Glomerular endothelial cell (primary cell): ENCODE data around the gene EIF5AL1. TPM values are rescaled to one million over a fixed set of nuclear protein-coding genes. Genes with fewer than 3 reads are reported as not detected.
A peak's percentile ranks its signal among the peaks of the same experiment; 100 is the strongest.
"Not testable (repeated sequence)": the region's sequence is repeated elsewhere in the genome, so short reads cannot be mapped to it uniquely, and the experiment has no call there.

Experiments
- DNase-seq: peaks from one replicate; pipeline ENCODE4 v3.0.0-alpha.2; 2011; ENCODE audit warnings: low read depth, low spot score; ENCODE audit errors: extremely low read depth
- total RNA-seq: library from RNA; depleted of rRNA; stranded (reverse); fragments of >200 nt; gene quantifications from 2 replicates; pipeline ENCODE4 v1.2.3, GENCODE V29; 2015

EIF5AL1 gene
- total RNA-seq, 1 donor from 2014 or later: 0.53 TPM

DNA sequence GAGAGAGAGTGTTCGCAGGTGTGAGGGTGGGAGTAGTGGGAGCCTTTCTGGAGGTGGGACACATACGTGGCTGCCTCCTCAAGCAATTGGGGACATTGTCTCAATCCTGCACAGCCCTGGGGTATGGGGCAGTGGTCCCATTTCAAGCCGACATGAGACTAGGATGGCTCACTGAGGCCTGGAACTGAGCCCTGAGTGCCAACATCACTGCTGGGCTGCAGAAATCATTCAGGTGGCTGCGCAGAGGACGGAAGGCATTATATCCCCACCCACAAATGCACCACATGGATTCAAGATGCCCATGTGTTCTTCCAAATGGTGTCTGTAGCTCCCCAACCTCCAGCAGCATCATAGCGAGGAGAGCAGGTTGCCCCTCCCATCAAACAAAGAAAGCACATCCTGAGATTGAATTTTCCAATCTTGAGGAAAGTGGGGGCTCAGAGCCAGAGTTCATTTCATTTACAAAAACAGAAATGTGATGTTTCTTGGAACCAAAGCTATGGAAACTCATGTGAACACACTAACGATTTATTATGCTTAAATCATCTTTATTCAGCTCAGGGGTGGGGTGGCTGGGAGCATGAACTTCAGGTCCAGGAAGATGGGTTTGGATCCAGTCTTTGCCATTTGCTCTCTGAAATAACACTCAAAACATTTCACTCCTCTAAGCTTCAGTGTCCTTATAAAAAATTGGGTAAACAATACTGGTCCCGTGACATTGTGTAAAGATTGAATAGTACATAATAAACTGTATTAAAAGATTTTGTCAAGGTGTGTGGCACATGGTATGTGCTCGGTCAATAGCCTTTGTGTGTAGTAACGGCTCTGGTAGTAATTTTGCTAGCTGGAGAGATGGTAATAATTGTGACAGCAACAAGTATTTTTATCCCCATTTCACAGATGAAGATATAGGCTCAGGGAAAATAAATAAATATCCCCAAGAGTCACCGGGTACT is 43.3 kb downstream of the EIF5AL1 start:
- no peak for DNase-seq

DNA sequence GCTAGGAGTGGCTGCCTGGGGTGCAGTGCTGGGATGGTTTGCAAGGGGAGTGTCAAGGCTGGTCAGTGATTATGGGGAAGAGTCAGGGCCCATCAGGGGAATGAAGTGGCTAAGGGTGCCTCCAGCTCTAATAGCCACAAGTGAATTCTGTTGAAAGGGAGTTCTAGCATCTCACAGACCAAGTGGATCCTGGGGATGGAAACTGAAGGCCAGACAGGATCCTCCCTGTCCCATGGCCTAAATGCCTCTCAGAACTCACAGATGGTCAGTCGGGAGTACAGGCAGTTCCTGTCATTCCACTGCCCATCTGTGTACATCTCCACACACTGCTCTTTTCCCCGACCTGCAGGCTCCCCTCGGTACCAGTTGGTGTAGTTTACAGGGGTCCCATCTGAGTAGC is 44.6 kb downstream of the EIF5AL1 start:
- DNase-seq: not testable (repeated sequence)

DNA sequence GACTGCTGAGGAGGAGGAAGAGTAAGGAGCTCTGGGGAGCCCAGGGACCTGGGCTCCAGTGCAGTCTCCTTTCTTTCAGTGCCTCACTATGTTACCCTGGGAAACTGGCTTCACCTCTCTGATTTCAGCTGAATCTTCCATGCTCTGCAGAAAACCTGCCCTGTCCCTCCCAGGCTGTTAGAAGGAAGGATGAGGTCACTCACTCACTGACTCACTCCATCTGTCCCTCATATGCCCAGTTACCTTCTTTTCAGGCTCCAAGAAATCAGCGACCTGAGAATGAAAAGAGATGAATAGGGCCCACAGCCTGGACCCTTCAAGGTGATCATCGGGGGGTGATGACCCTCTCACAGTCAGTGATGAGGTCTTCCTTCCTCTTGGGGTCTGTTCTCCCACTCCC is 47.4 kb downstream of the EIF5AL1 start:
- DNase-seq: no peak

DNA sequence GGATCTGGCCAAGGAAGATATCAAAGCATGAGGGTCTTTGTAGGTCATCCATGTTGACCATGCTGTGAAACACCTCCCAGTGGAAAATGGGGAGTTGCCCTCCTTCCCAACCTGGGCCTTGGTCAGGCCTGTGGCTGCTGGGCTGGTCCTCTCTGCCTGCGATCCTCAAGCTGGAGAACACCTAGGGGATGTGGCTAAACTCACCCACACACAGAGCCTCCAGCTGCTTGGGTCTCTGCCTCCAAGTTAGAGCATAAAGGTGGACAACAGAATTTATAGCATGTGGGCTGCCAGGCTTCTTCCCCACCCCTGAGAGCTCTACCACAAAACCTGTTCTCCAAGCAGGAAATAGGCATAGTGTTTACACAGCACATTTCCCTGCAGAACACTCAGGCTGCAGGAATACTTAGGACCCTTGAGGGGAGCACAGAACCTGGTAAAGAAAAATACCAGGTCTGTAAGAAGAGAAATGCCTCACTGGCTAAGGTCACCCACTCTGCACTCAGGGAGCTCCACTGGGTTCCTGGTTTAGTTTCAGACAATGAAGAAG is 47.9 kb downstream of the EIF5AL1 start, which contains the start of gene SFTPA2:
SFTPA2 (minus strand) TSS at position 248 of the 550 bp plus-strand sequence. CDS start 924 bp downstream, outside the sequence.
- no peak for DNase-seq

DNA sequence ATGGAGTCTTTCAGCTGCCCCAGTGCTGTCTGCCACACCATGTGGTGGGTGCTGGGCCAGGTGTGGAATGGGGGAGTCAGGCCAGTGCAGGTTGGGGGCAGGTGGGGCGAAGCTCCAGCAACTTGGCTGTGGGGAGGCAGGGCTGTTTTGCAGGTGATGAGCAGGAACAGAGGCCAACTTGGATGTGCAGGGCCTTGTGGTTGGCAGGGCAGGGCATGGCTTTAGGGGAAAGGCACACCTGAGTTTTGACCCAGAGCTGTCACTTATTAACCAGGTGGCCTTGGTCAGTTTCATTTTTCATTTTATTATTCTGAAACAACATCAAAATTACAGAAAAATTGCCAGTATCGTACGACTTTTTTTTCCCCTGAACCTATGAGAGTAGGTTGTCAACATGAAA is 48.9 kb downstream of the EIF5AL1 start:
- no peak for DNase-seq

DNA sequence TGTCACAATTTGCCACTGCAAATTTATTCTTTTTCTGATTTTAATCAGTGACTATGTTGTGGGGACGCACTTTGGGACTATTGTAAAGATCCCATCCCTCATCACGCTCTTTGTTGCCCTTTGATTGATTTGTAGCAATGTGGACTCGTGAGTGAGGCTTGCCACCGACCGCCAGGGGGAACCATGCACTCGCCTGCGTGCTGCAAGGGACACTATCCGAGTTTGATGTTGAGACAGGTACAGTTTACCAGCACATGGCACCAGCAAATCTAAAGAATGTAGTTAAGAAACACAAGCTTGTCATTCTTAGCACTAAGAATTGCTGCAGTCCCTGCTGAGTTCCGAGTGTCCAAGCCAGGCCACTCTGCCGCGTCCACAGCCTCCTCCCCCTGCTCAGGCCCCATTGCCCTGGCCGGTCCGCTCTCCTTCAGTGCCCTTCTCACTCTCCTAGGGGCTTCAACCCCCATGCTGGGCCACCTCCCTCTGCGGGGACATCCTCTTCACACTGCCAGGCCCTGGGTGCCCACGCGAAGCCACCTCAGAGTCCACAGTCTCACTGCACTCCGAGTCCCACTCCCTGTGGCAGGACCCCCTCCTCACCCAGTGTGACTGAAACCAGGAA is 49.9 kb downstream of the EIF5AL1 start:
- peak; percentile 3 for DNase-seq

DNA sequence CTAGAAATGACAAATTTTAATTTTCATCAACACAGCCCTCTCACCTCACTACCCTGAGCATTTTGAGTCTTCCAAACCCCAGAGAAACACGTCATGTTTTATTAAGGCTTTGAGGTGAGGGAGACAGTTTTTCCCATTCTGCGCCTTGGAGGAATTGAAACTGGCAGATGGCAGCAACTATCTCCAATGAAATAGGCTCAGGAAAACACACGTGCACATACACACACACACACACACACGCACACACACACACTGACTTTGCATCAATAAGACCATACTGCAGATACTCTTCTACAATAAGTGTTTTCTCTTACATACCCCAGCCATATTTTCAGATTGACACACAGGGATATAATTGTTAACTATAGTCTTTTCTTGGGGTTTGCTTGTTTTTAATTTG is 51.1 kb downstream of the EIF5AL1 start:
- DNase-seq: no peak

Other genes starting within 250 kb of the EIF5AL1 start
- 27.6 and 31.6 TPM in 2 replicates for gene PPIF, start 165.1 kb upstream of the EIF5AL1 start, total RNA-seq
- gene ZCCHC24, start 66.9 kb upstream of the EIF5AL1 start, total RNA-seq: 9.4 and 15.8 TPM in 2 replicates
- gene SFTPA2, start 47.9 kb downstream of the EIF5AL1 start, total RNA-seq: not detected in 2 replicates
- not detected in 2 replicates for gene SFTPA1, start 98.4 kb downstream of the EIF5AL1 start, total RNA-seq
- 0.34 and 0.99 TPM in 2 replicates for gene NUTM2B, start 190.7 kb downstream of the EIF5AL1 start, total RNA-seq